Cardiac muscle cell (in vitro differentiated cells and primary cell): ENCODE measurements around the gene DYSF. TPM values are rescaled to one million over a fixed set of nuclear protein-coding genes. Genes with fewer than 3 reads are reported as not detected.

Source experiments
- DNase-seq, 2 donors: peaks; one replicate each; pipeline versions ENCODE4 v3.0.0 to v3.0.0-alpha.2; 2010 to 2017; ENCODE audit warnings: low read depth in 1 of 2, low spot score in 1 of 2
- H3K27ac ChIP-seq: fragments of 200-600 bp; sonication (generic); 2 replicates; pipeline ENCODE4 v1.5.1; 2016
- H3K27me3 ChIP-seq: fragments of 200-600 bp; sonication (generic); 2 replicates; pipeline ENCODE4 v1.6.0; 2016; ENCODE audit warnings: control low read depth
- H3K36me3 ChIP-seq: fragments of 200-600 bp; sonication (generic); 2 replicates; pipeline ENCODE4 v1.5.1; 2016; ENCODE audit warnings: control low read depth
- H3K4me1 ChIP-seq: fragments of 200-600 bp; sonication (generic); 2 replicates; pipeline ENCODE4 v1.8.1; 2017; ENCODE audit warnings: low read depth, mild to moderate bottlenecking, mixed run types
- H3K4me3 ChIP-seq: fragments of 200-600 bp; sonication (generic); 2 replicates; pipeline ENCODE4 v1.5.1; 2016; ENCODE audit warnings: mild to moderate bottlenecking
- H3K9me3 ChIP-seq: fragments of 200-600 bp; sonication (generic); 2 replicates; pipeline ENCODE4 v1.5.1; 2017; ENCODE audit warnings: low read depth, mild to moderate bottlenecking, control low read depth
- CTCF ChIP-seq: IDR thresholded peaks from 2 replicates; pipeline ENCODE4 v1.5.1; 2012; ENCODE audit warnings: low read depth, mild to moderate bottlenecking, low read length
- polyA plus RNA-seq: library from polyadenylated mRNA; unstranded; fragments of >200 nt; fragmentation: Nextera tagmentation; extraction: Ambion mirVana; gene quantifications from 2 replicates; pipeline ENCODE4 v1.2.1, GENCODE V29; 2016
- total RNA-seq: library from RNA; depleted of rRNA; stranded (reverse); fragments of >200 nt; gene quantifications from 2 replicates; pipeline ENCODE4 v1.2.3, GENCODE V29; 2016

DYSF gene
- total and polyA plus RNA-seq, 2 experiments from 2014 or later, result 34.6 to 57.4 TPM

GRCh38 chr2:71659868-71660518, 206.6 kb downstream of the DYSF start:
- no peaks in the 10 kb centered on the region for H3K36me3 ChIP-seq
- no peak for DNase-seq
- no peak overlapping the region for H3K27ac ChIP-seq
- H3K4me3 ChIP-seq, result no peak overlapping the region
- no peaks in the 10 kb centered on the region for H3K9me3 ChIP-seq
- no peaks in the 10 kb centered on the region for H3K4me1 ChIP-seq
- no peak for TF ChIP-seq CTCF
- no peaks in the 10 kb centered on the region for H3K27me3 ChIP-seq

GRCh38 chr2:71661782-71662181, 208.4 kb downstream of the DYSF start:
- Histone ChIP-seq H3K27me3 (no peaks in the 10 kb centered on the region), H3K36me3 (peaks cover 2% of the 10 kb centered on the region), H3K9me3 (no peaks in the 10 kb centered on the region), H3K4me3 (no peak overlapping the region), H3K27ac (no peak overlapping the region), H3K4me1 (no peaks in the 10 kb centered on the region)
- DNase-seq, result no peak
- TF ChIP-seq CTCF, result no peak

DNA sequence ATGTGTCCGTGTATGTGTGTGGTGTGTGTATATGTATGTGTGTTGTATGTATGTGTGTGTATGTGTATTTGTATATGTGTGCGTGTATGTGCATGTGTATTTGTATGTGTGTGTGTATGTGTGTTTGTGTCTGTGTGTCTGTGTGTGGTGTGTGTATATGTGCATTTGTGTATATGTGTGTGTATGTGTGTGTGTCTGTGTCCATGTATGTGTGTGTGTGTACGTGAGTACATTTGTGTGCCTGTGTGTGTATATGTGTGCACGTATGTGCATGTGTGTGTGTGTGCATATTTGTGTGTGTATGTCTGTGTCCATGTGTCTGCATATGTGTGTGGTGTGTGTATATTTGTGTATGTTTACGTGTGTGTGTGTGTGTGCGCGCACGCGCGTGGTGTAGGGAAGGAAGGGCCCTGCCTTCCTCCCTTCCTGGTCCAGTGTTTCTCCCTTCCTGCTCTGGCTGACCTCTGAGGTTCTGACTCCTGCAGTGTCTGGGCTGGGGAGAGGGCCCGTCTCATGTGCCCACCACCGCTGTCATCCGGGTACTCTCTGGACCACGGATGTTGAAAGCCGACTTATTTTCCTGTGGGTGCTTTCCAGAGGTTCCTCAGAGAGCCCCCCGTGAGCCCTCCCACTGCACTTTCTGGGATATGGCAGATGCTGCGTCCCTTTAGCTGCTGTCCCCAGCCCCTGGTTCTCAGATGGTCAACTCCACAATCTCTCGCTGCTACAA, 209.5 kb downstream of the DYSF start:
- no peak for DNase-seq
- Histone ChIP-seq H3K9me3 (no peaks in the 10 kb centered on the region), H3K36me3 (peaks cover 2% of the 10 kb centered on the region), H3K4me1 (no peaks in the 10 kb centered on the region), H3K27me3 (no peaks in the 10 kb centered on the region), H3K4me3 (no peak overlapping the region), H3K27ac (no peak overlapping the region)
- TF ChIP-seq CTCF, result no peak

GRCh38 chr2:71664161-71664560, 210.8 kb downstream of the DYSF start:
- Histone ChIP-seq H3K4me1 (no peaks in the 10 kb centered on the region), H3K27ac (no peak overlapping the region), H3K4me3 (no peak overlapping the region), H3K36me3 (peaks cover 2% of the 10 kb centered on the region), H3K9me3 (no peaks in the 10 kb centered on the region), H3K27me3 (no peaks in the 10 kb centered on the region)
- DNase-seq, result no peak
- no peak for TF ChIP-seq CTCF

GRCh38 chr2:71665168-71666093, 212.1 kb downstream of the DYSF start:
- no peak for DNase-seq
- Histone ChIP-seq H3K36me3 (peaks cover 2% of the 10 kb centered on the region), H3K4me3 (no peak overlapping the region), H3K9me3 (no peaks in the 10 kb centered on the region), H3K27me3 (no peaks in the 10 kb centered on the region), H3K27ac (no peak overlapping the region), H3K4me1 (no peaks in the 10 kb centered on the region)
- no peak for TF ChIP-seq CTCF
